ENCODE data around the gene TMEM40.

TMEM40 gene

DNA sequence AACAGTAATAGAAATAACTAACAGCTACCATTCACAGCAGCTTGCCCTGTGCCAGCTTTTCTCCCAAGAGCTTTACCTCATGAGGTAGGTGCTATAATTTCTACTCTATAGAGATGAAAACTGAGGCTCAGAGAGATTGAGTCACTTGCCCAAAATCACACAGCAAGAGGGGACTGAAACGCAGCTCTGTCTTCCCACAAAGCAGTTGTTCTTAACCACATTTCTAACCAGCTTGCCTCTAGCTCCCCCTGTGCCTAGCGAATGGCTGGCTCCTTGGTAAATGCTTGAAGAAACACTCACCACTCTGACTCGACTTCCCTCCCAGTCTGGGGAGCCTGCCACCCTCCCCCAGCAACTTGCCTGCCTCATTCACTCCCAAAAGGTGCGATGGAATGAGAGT is 15.6 kb upstream of the TMEM40 start:
- no peak for DNase-seq (ENCODE audit: low read depth)

DNA sequence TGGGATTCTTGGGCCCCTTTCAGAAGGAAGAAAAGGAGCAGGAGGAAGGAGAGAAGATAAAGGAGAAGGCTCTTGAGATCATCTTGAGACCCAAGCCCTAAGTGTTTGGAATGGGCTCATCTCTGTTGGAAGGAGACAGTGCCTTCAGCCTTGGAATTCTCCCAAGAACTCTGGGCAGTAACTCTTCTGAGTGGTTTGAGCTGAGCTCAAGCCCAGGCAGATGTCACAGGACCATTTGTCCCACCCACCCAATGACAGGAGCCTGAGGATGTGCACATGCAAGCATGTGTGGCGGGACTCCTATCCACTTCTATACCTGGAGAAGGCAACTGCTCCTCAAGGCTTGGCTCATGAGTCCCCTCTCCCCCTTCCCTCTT is 14.6 kb upstream of the TMEM40 start:
- no peak overlapping the region for H3K4me3 ChIP-seq (ENCODE audit: low read depth, low read length)
- TF ChIP-seq, protein P1, sequence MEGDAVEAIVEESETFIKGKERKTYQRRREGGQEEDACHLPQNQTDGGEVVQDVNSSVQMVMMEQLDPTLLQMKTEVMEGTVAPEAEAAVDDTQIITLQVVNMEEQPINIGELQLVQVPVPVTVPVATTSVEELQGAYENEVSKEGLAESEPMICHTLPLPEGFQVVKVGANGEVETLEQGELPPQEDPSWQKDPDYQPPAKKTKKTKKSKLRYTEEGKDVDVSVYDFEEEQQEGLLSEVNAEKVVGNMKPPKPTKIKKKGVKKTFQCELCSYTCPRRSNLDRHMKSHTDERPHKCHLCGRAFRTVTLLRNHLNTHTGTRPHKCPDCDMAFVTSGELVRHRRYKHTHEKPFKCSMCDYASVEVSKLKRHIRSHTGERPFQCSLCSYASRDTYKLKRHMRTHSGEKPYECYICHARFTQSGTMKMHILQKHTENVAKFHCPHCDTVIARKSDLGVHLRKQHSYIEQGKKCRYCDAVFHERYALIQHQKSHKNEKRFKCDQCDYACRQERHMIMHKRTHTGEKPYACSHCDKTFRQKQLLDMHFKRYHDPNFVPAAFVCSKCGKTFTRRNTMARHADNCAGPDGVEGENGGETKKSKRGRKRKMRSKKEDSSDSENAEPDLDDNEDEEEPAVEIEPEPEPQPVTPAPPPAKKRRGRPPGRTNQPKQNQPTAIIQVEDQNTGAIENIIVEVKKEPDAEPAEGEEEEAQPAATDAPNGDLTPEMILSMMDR (IDR thresholded peaks at IDR 0.05; ENCODE audit: low read depth, low read length, missing control alignments): no peak
- no peak for DNase-seq (ENCODE audit: low read depth)

More for the DNA sequence above, 15.6 kb upstream of the TMEM40 start:
- H3K4me3 ChIP-seq (ENCODE audit: low read depth, low read length): no peak overlapping the region
- TF ChIP-seq, protein P1 (IDR thresholded peaks at IDR 0.05; ENCODE audit: low read depth, low read length, missing control alignments): no peak

DNA sequence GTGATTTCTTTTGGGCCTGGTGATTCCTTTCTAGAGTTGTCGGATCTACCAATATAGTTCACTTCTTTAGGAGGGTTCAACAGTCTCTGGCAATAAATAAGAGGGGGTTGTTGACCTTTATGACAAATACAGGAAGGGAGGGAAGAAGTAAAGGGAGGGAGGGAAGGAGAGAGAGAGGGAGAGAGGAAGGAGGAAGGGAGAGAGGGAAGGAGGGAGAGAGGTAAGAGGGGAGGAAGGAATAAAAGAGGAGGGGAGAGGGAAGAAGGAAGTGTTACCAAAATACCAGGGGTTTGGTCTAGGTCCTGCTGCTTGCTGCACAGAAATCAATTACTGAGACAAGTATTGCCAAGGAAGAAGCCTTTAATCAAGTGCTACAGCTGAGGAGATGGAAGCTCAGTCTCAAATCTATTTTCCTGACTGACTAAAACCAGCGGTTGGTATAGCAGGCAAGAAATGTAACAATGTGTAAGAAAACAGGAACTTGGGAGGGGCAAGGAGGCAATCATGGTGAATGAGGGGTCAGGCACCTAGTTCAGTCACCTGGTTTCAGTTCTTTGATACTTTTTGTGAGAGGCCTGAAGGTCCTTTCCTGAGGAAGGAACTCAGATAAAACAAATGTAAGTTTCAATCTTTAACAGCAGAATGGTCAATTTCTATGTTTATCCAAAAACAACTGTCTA is 14.1 kb upstream of the TMEM40 start:
- H3K4me3 ChIP-seq (ENCODE audit: low read depth, low read length): no peak overlapping the region
- TF ChIP-seq, protein P1 (IDR thresholded peaks at IDR 0.05; ENCODE audit: low read depth, low read length, missing control alignments): no peak
- DNase-seq (ENCODE audit: low read depth): no peak

DNA sequence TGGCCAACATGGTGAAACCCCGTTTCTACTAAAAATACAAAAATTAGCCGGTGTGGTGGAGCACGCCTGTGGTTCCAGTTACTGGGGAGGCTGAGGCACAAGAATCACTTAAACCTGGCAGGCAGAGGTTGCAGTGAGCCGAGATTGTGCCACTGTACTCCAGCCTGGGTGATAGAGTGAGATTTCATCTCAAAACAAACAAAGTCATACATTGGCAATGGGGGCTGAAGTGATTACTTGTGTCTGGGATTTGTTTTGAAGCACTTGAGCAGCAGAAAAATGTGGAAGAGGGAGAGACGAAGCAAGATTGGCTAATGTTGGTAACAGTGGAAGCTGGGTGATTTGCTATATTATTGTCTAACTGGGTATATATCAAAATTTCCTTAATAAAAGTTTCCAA is 13.4 kb upstream of the TMEM40 start:
- H3K4me3 ChIP-seq (ENCODE audit: low read depth, low read length): no peak overlapping the region
- TF ChIP-seq, protein P1 (IDR thresholded peaks at IDR 0.05; ENCODE audit: low read depth, low read length, missing control alignments): no peak
- no peak for DNase-seq (ENCODE audit: low read depth)

DNA sequence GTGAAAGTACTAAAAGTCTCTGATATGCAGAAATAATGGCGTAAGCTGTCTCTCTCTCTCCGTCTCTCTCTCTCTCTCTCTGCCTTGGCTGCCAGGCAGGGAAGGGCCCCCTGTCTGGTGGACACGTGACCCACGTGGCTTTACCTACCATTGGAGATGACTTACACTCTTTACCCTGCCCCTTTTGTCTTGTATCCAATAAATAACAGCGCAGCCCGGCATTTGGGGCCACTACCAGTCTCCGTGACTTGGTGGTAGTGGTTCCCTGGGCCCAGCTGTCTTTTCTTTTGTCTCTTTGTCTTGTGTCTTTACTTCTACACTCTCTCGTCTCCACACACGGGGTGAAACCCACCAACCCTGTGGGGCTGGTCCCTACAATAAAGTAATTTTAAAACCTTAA is 12.2 kb upstream of the TMEM40 start:
- TF ChIP-seq, protein P1 (IDR thresholded peaks at IDR 0.05; ENCODE audit: low read depth, low read length, missing control alignments): no peak
- H3K4me3 ChIP-seq (ENCODE audit: low read depth, low read length): no peak overlapping the region
- no peak for DNase-seq (ENCODE audit: low read depth)

DNA sequence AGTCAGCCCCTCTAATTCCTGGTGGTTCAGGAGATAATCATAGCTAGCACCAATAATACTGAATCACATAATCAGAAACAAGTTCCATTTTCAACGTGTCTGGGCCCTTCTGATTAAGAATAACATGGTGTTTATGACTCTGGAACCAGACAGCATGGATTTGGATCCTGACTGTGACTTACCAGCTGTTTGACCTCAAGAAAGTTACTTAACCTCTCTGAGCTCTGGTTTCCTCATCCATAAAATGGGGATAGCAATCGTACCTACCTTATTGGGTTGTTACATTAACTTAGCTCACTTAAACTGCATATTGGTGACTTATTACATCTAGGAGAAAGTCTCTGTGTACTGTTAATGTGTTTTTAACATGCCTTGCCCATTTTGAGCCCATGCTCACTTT is 10.7 kb upstream of the TMEM40 start:
- no peak for DNase-seq (ENCODE audit: low read depth)
- TF ChIP-seq, protein P1 (IDR thresholded peaks at IDR 0.05; ENCODE audit: low read depth, low read length, missing control alignments): no peak
- H3K4me3 ChIP-seq (ENCODE audit: low read depth, low read length): no peak overlapping the region

Measured in GM12864 (cell line).